ENCODE results near the gene CACNB1.

Gene CACNB1

GRCh38 chr17:39200957-39201510, 3.6 kb upstream of the CACNB1 start:
- no peak for DNase-seq (ENCODE audit: low read depth)

GRCh38 chr17:39200070-39200879, 2.8 kb upstream of the CACNB1 start, which contains the start of gene RPL19:
TSS of gene RPL19 (plus strand) at chr17:39200283. CDS start at chr17:39200345, 62 bp downstream.
- peak; percentile 69 for DNase-seq (ENCODE audit: low read depth)

- peak; percentile 75 for DNase-seq (ENCODE audit: low read depth)
Observed at GRCh38 chr17:39199820-39200069, 2.3 kb upstream of the CACNB1 start.

DNA sequence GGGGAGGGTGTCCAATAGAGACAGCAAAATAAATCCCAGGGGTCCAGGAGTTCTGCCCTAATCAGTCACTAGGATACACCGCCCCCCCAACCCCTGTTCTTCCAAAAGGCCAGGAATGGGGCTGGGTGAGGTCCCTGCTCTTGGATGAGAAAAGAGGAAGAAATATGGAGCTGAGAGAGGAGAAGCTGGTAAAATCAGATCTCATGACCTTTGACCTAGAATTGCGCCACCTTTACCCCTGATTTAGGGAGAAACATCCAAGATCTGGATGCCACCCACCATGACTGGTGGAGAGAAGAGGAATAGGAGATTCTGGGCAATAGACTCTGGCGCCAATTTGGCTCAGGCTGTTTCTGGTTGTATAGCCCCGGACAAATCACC, 707 bp upstream of the CACNB1 start:
- no peak for DNase-seq (ENCODE audit: low read depth)

- DNase-seq (ENCODE audit: low read depth): no peak
Observed at GRCh38 chr17:39196808-39197291, 619 bp downstream of the CACNB1 start.

DNA sequence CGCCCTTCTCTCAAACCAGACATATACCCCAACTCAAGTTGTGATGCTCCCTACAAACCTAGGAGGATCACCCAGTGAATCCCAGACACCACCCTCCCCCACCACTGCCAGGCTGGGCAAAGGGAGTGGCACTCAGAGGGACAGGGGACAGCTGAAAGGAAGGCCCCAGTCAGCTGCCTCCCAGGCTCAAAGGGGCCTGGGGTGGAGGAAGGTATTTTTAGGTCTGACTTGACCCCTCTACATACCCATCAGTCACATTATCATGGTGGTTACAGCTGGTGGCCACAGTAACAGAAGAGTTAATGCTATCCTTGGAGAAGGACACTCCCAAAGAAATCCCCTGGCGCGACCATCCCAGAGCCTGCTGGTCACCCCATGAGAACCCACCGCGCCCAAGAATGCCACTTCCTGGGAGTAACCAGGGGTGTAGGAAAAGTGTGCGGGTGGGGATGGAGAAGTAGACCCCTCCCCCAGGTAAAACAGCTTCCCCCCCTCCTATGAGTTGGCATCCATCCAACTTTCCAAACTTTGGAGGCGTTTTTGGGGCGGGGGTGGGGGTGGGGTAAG, 1.1 kb downstream of the CACNB1 start:
- no peak for DNase-seq (ENCODE audit: low read depth)

DNA sequence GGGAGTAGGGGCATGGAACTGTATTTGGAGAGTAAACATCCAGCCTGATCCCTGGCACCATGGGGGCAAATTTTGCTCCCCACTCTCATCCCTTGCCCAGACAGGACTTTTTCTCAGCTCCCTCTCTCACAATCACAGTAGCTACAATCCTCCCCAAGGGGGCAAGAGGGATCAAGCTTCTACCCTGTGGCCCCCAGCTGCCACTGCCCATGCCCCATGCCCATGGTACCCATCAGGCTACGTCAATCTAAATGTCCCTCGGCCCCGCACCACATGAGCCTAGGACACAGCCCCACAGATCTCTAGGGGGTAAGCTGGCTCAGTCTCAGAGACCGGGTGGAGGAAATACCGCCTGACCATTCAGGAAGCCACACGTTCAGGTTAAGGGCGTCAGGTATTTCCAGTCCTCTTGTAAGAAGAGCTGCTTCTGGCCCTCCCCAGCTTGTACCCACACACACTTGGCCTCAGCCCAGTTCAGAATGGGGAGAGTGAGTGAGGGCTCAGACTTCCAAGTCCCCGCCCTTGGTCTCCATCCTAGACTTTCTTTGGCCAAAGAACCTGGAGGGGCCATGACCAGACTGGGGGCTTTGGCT, 1.8 kb downstream of the CACNB1 start:
- no peak for DNase-seq (ENCODE audit: low read depth)

- no peak for DNase-seq (ENCODE audit: low read depth)
Observed at GRCh38 chr17:39194985-39195524, 2.4 kb downstream of the CACNB1 start.

GRCh38 chr17:39194089-39194984, 3.1 kb downstream of the CACNB1 start:
- DNase-seq (ENCODE audit: low read depth): no peak

GRCh38 chr17:39193346-39193745, 4.1 kb downstream of the CACNB1 start:
- no peak for DNase-seq (ENCODE audit: low read depth)

DNA sequence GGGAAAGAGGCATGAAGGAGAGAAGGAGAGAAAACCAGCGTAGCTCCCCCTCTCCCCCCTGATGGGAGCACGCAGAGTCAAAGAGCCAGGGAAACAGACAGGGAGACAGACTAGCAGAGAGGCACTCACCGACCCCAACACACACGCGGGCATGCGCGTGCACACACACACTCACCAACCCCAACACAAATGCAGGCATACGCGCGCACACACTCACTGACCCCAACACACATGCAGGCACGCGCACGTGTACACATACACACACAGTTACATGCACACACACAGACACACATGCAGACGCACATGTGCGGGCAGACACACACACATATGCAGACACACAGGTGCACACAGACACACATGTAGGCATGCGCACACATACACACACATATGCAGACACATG, 4.6 kb downstream of the CACNB1 start:
- DNase-seq (ENCODE audit: low read depth): no peak

DNA sequence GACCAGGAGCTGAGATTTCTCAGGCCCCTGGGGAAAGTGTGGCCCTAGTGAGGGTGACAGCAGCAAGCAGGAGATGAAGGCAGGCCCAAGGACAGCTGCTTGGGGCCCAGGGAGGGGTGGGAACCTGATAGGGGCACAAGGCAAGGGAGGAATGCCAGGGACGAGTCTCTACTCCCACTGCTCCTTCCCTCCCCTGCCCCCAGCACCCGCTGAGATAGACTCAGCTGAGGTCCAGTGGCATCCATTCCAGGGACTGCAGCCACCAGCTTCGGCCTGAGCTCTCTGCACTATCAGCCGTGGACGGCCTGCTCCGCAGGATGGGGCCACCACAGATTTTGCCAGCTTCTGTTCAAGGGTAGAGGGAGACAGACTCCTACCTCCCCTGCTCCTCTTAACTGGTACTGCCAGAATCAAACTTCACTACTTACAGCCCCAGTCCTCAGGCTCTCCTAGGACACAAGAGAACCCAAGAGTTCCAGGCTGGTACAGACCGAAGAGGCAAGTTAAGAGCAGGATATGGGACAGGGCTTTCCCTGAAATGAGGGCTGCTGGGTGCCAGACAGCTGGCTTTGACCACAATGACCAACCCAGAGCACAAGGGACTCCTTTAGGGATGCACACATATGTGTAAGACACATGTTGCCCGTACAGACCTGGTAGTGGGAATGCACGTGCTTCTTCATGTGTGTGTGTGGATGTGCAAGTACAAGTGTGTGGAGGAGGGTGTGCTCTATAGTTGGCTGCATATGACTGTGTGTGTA, 5.5 kb downstream of the CACNB1 start:
- DNase-seq (ENCODE audit: low read depth): no peak

- DNase-seq (ENCODE audit: low read depth): no peak
Observed at GRCh38 chr17:39187152-39187830, 10.2 kb downstream of the CACNB1 start.

DNA sequence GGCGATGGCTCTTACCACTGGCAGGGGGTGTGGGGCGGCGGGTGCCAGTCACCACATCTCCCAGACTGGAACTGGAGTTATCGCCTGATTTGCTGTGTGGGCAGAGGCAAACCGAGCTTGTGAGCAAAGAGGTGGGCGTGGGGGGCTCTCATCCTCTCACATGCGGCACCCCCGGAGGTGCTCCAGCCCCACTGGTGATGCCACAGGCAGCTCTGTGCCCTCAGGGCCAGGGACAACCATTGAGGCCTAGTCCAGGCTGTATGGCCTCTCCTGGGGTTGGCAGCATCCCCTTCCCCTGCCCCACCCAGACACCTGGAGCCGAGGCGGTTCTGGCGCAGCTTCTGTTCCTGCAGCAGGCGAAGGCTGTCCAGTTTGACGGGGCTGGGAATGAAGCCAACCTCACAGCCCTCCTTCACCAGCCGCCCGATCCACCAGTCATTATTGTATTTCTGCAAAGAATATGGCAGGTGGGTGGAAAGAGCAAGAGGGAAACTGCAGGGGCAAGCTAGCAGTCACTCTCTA, 10.9 kb downstream of the CACNB1 start:
- DNase-seq (ENCODE audit: low read depth): no peak

DNA sequence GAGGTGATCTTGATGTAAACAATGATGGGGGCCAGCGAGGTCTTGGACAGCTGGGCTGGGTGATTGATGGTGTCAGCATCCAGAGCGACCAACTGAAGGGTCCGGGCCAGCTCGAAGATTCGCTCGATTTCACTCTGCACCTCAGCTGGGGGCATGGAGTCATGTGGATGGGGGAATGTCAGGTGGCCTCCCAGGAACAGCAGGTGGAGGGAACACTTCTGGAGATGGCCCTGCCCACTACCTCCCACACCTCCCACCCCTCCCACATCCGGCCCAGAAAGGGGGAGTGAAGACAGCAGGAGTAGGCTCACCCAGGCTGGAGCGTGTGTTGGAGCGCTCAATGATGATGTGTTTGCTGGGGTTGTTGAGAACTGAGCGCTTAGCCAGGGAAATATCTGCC, 13.7 kb downstream of the CACNB1 start:
- DNase-seq (ENCODE audit: low read depth): no peak

- no peak for DNase-seq (ENCODE audit: low read depth)
Observed at GRCh38 chr17:39183045-39183444, 14.4 kb downstream of the CACNB1 start.

- DNase-seq (ENCODE audit: low read depth): no peak
Observed at GRCh38 chr17:39181303-39181702, 16.2 kb downstream of the CACNB1 start.

- no peak for DNase-seq (ENCODE audit: low read depth)
Observed at GRCh38 chr17:39178536-39178935, 18.9 kb downstream of the CACNB1 start.

DNA sequence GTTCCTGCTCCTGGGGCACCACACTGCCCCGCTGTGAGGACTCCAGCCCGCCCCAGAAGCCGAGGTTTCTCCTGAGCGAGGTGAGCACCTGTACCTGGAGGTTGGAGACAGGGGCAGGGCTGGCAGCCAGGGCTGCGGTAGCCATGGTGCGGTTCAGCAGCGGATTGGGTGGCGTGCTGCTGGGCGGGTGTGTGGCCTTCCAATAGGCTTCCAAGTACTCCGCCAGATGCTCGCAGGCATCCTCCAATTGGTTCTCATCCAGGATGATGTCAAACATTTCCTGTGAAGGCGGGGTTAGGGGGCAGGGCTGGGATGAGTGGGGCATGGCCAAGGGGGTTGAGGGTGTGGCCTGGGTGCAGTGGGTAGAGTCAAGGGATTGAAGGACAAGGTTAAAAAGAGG, 20.2 kb downstream of the CACNB1 start:
- no peak for DNase-seq (ENCODE audit: low read depth)

DNA sequence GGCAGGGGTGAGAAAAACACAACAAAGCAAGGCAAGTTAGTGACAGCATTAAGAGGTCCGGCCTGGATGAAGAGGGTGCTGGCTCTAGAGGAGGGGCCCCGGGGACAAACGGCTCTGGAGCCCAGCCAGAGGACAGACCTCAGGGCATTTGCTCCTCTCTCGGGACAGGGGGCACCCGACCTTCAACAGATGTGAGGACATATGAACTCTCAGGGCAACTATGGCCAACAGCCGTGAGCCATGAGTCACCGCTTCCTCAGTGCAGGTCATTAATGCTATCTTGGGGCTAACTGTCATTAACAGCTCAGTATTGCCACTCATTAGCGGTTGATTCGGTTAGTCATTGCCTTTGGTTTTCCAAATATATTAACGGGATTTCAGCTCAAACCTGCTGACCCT, 21.8 kb downstream of the CACNB1 start:
- DNase-seq (ENCODE audit: low read depth): no peak

All from activated T-helper 1 cell treated with Interleukin-2 at 50 U/mL for 16 hours (primary cell).